Measurements from ENCODE around the gene ENTPD2.
"Not testable (repeated sequence)": the region's sequence is repeated elsewhere in the genome, so short reads cannot be mapped to it uniquely, and the experiment has no call there.

ENTPD2 gene

DNA sequence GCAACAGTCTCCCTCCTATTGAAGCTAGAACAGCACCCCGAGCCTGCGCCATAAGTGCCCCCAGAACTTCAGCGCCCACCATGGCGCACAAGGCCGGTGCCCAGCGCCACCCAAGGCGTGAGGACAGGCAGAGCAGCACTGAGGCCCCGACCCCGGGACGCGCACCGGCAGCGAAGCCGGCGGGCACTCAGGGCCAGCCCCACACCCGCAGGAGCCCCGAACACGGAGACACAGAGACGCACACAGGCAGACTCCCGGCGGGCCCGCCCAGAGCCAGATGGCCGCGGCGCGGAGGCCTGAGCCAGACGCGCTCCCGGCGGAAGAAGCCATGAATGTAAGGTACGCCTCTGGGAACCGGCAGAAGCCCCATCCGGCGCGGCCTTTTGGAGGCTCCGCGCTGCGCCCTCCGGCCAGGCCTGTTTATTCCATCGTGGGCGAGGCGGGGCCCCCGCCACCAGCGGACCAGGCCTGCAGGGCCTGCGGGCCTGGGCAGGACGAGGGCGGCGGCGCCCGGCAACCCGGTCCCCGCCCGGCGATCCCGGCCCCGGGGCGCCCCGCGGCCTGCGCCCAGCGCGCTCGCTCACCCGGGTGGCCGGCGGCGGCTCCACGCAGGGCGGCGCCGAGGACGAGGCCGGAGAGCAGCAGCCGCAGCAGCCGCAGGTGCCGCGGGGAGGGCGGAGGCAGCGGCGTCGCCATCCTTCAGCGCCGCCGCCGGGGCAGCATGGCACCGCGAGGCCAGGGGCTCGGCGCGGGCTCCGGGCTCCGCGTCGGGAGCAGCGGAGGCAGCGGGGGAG, 8.4 kb downstream of the ENTPD2 start:
- no peak for DNase-seq (ENCODE audit: low read depth)

DNA sequence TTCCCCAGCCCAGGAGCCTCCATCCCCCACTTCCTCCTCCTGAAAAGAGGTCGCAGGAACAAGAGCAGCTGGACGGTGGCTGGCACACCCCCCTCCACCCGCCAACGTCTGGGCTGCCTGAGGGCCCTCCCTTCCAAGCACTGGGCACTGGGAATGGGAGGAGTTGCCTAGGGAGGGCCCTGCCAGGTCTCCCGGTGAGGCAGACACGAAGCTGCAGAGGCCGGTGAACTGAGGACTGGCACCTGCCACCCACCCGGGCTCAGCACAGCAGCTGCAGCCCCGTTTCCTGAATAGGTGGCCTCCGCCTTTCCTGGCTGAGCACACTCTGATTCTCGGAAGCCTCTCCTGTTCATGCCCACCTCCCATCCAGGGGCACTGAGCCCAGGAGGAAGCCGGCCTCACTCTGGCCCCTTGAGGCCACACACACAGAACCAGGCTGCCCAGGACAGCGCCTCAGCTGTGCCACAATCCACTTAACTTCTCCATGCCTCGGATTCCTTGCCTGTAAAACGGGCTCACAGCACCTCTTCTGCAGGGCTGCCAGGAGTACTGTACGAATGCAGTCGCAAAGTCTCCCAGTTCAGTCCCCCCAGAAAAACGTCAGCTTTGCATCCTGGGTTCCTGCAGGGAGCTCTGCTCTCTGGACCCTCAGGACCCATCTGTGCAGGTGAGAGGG, 9.2 kb downstream of the ENTPD2 start:
- DNase-seq (ENCODE audit: low read depth) = no peak

DNA sequence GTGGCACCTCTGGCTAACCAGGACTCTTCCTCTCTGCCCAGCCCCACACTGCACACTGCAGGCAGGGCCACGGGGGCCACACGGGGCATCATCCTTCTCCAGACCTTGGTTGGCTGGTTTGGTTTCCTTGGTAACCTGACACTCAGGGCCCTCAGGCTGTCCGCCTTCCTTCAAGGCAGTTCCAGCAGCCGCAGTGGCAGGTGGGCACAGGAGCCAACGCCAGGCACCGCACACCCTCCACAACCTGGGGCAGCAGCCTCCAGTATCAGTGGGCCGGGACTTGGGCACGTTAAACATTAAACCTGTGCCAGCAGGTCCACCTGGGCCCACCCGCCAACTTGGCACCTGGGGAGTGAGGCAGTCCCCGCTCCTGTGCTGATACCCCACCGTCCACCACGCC, 9.8 kb downstream of the ENTPD2 start:
- DNase-seq (ENCODE audit: low read depth) = no peak

DNA sequence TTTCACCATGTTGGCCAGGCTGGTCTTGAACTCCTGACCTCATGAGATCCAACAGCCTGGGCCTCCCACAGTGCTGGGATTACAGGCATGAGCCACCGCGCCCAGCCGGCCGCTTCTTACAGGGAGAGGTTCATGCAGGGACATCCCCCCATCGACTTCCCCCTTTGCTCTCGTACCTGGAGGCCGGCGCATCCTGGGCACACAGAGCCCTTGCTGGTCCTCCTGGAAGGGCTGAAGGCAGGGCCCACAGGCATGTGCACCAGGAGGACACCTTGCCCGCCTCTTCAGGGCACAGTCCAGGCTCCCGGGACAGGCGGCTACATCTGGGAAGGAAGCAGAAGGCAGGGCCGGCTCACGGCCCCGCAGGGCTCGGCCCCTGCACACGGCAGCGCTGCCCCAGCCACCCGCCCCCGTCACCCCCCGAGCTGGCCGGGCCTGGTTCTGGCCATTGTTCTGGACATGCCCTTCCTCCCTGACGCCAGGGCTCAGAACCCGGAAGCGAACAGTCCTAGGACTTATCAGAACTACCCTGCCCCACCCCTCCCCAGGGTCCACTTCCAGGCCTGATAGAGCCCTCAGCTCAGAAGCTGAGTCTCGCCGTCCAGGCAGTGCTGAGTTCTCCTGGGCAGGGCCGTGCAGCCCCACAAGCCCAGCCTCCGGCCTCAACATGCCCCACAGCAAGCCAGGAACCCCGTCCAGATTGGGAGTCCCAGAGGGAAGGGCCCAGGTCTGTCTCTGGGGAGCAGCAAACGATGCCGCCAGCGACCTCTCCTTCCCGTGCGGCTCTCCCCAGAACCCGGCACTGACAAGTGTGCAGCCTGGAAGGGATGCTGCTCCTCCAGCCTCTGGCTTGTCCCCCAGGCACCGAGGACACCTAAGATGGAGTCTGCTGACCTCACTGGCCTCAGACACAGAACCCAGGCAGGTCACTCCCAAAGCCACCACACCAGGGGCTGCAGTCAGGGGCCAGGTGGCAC, 10.8 kb downstream of the ENTPD2 start:
- no peak for DNase-seq (ENCODE audit: low read depth)

DNA sequence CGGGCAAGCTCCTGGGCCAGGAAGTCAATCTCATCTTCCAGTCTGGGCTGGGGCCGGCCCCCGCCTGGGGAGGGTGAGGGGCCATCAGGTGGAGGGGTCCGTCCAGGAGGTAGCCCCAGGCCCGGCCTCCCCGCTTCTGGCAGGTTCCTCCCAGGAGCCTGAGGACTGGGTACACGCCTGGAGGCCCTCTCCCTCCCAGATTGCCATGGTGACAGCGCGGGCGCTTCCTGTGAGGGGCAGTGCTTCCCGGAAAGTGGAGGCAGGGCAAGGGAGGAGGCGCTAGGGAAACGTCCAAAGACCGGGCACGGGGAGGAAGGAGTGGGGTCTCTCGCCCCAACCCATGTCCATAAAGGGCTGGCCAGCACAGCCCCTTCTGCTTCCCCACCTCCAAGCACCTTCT, 12.7 kb downstream of the ENTPD2 start:
- no peak for DNase-seq (ENCODE audit: low read depth)

DNA sequence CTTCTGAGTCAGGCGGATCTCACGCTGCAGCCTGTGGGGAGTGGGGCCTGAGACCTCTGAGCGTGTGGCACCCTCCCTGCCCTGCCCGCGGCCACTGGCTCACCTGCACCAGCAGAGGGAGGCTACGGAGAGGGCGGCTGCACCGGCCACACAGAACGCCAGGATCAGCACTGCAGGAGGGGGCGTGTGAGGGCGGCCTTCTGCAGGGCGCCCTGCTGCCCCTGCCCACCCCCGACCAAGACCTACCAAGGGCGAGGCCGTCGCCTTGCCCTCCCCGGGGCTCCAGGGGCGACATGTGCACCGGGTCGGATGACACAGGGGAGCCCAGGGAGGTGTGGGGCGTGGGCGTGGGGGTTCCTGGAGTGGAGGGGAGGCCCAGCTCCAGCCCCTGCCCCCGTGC, 13.3 kb downstream of the ENTPD2 start:
- no peak for DNase-seq (ENCODE audit: low read depth)

DNA sequence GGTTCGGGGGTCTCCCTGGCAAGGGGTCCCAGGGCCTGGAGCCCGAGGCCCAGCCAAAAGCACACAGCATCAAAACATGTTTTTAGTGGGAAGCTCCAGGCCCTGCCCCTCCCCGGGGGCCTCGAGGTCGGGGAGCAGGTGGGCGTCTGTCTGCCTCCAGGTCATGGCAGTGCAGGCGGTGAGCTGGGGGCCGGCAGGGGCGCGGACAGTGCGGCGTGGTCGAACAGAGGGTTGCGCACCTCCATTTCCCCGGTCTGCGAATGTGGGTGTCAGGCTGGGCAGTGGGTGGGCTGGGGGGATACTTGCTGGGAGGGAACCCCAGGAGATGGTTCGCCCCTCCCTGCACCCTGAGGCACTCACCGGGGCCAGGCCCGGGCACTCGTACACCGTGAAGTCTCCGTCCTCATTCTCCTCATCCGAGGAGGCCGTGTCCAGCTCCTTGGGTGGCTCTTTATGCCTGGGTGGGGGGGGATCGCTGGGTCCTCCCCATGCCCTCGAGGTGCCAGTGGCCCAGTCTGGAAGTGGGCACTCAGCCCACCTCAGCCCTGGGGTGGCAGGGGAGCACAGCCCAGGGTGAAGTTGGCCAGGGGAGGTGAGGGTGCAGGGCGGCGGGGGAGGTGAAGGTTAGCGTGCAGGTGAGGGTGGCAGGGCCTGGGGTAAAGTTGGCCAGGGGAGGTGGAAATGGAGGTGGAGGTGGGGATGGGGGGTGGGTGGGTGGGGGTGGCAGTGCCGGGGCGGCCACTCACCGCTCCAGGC, 14.1 kb downstream of the ENTPD2 start:
- DNase-seq (ENCODE audit: low read depth) = no peak

DNA sequence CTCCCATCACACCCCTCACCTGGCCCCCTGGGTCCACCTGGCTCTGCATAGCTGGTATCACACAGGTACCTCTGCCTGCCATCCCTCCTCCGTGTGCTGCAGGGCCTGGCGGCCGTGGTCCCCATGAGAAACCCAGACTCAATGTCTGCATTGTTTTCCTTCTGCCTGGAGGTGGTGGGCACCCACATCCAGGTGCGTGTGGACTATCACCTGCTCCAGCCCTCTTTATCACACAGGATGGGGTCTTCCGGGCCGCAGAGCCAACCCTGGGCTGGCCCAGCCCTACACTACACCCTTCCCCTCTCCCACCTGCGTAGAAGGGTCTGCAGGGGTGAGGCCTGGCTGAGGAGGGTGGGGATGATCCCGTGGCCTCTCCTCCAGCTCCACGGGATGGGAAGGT, 14.9 kb downstream of the ENTPD2 start:
- DNase-seq (ENCODE audit: low read depth) = no peak

DNA sequence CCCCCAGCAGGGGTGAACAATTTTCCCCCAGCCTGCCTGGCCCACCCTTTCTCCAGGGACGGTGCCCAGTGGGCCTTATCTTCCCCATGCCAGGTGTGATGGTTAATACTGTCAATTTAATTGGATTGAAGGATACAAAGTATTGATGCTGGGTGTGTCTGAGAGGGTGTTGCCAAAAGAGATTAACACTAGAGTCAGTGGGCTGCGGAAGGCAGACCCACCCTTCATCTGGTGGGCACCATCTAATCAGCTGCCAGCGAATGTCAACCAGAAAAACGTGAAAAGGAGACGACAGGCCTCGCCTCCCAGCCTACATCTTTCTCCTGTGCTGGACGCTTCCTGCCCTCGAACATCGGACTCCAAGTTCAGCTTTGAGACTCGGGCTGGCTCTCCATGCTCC, 16.4 kb downstream of the ENTPD2 start:
- no peak for DNase-seq (ENCODE audit: low read depth)

DNA sequence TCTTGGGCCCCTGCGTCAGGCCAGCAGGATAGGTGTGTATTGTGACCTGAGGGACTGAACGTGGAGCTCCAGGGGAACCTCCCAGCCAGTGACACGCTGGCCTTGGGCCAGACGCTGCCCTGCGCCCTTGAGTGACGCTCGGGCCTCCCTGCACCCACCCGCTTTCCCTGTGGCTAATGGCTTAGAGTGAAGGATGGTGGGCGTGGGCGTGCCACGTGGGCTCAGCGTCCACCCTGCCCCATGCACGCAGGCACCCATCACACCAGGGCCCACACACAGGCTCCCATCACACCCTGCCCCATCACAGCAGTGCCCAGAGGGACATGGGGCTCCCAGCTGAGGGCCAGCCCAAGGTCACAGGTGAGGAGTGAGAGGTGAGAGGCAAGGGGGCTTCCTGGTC, 16.8 kb downstream of the ENTPD2 start:
- DNase-seq (ENCODE audit: low read depth) = no peak

DNA sequence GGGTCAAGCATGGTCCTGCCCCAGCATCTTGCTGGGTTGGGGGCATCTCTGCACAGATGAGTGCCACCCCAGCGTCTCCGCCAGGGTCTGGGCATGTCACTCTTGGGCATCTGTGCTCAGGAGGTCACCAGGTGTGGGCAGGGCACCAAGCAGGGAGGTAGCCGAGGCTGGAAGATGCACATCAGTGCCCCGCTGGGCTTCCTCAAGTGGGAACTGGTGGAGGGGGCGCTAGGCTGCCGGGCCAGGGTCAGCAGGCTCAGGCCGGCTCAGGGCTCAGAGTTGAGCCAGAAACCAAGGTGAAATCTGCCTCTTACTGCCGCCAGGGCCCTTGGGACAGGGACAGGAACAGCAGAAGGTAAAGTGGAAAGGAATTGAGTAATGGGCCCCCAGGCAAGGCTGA, 17.9 kb downstream of the ENTPD2 start:
- no peak for DNase-seq (ENCODE audit: low read depth)

DNA sequence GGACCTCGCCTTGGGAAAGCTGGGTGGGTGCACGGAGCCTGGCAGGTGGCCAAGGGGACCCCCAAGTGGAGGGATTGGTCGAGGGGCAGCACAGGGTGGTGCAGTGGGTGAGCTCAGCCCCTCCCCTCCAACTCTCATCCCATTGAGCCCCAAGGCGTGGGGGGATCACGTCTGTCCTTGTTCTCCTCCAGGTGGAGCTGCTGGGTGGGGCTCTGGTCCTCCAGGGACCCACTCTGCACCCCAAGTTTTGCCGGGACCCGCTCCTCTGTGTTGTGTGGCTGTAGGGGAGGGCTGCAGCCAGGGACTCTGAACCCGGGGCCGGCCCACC, 18.4 kb downstream of the ENTPD2 start:
- no peak for DNase-seq (ENCODE audit: low read depth)

DNA sequence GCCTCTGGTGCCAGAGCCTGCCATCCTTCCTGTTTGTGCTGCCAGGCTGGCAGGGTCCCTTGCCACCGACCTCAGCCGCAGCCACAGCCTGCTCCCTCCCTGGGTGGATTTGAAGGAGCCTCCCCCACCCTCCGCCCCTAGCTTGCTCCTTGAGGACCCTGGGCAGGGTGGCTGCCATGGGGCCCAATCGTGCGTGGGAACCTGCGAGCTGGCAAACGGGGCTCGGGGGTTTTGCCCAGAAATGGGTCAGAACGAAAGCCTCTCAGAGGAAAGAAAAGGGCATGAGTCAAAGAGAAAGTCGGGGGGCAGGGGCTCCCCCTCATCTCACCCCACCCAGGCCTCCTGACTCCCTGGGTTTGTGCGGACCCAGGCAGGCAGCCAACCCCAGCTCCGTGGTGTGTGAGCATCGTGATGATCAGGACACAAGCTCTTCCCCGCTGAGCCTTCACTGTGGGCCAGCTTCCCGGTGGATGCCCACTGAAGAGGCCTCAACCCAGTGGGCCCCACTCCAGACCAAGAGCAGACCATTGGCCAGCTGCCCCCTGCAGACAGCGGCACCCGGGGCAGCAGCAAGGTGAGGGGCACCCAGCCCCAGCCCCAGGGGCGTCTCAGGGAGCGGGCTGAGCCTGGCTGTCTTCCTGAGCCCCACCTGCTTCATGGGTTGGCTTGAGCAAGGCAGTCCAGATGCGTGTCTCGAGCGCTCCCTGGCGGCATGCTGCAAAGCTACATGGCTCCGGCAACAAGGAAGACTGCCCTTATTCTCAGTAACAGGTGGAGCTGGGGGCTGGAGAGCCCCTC, 19.0 kb downstream of the ENTPD2 start:
- peak; percentile 77 for DNase-seq (ENCODE audit: low read depth)

DNA sequence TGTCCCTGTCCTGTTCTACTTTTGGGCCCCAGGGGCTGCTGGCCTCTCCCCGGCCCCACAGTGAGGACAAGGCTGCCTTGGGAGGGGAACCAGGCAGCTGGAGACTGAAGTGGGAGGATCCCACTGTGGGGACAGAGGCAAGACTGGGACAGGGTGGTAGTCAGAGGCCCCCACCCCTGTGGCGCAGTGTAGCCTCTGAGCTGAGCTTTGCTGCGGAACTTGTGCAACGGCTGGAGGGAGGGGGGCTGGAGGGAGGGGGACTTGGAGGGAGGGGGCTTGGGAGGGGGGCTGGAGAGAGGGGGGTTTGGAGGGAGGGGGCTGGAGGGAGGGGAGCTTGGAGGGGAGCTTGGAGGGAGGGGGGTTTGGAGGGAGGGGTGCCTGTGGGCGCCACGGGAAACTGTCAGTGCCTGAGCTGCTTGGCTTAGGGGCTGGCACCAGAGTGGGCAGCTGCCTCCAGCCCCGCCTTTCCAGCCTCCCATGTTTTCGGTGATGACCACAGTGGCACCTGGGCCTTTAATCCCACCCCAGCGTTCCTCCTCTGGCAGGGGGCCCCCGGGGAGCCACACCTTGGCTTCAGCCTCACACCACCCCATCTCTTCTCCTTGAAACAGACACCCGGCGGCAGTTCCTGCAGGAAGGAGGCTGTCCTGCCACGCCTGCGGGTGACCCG, 19.7 kb downstream of the ENTPD2 start:
- DNase-seq (ENCODE audit: low read depth) = no peak

DNA sequence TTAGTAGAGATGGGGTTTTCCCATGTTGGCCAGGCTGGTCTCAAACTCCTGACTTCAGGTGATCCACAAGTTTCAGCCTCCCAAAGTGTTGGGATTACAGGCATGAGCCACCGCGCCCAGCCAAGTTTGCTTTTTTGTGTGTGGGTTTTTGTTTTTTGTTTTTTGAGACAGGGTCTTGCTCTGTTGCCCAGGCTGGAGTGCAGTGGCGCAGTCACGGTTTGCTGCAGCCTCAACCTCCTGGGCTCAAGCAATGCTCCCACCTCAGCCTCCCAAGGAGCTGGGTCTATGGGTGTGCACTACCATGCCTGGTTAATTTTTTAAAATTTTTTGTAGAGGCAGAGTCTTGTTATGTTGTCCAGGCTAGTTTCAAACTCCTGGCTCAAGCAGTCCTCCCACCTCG, 20.4 kb downstream of the ENTPD2 start:
- DNase-seq (ENCODE audit: low read depth) = not testable (repeated sequence)

DNA sequence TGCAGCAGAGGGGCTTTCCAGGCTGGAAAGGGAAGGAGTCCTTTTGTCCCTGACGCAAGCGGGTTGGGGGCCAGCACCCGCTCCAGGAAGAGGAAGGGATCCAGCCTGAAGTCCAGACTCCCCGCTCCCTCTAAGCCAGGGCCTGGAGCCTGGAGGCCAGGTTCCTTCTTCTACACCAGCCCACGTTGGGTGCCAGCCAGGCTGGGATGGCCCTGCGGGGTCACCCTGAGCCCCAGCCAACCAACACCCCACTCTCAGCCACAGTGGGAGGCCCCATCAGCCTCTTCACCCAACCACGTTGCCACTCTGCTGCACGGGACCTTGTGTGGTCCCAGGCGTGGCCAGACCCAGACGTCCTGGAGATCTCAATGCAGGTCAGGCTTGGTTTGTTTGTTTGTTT, 21.0 kb downstream of the ENTPD2 start:
- no peak for DNase-seq (ENCODE audit: low read depth)

DNA sequence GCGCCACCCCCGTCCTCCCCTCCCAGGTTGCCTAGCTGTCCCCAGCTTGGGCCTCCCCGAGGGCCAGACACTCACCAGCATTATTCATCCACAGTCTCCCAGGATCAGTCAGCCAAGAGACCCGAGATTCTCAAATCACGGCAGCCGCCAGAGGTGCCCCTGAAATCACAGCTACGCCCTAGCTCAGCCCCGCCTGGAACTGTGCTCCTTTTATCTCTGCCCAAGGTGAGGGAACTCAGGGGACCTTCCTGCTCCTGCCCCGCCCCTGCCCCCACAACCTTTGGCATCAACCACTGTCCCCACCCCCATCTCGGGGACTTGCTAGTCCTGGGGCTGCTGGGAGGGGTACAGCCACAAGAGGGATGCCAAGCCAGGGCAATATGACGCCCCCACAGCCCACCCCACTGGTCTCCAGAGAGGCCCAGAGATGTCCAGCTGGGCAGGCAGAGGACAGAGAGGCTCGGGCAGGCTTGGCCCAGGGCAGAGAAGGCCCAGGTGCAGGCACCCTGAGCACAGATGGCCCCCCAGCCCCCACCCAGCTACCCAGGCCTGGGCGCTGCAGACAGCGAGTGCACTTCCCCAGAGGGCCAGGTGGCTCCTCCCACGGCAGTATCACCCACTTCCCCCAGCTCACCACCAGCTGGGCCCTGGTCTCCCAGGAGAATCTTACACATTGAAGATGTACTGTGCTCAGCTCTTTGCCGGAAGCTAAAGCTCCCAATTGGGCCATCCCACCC, 21.8 kb downstream of the ENTPD2 start, which contains the start of gene FUT7:
TSS of gene FUT7 (minus strand) at position 185 of the 737 bp plus-strand sequence. CDS start at position 88, 97 bp downstream.
- DNase-seq (ENCODE audit: low read depth) = no peak

DNA sequence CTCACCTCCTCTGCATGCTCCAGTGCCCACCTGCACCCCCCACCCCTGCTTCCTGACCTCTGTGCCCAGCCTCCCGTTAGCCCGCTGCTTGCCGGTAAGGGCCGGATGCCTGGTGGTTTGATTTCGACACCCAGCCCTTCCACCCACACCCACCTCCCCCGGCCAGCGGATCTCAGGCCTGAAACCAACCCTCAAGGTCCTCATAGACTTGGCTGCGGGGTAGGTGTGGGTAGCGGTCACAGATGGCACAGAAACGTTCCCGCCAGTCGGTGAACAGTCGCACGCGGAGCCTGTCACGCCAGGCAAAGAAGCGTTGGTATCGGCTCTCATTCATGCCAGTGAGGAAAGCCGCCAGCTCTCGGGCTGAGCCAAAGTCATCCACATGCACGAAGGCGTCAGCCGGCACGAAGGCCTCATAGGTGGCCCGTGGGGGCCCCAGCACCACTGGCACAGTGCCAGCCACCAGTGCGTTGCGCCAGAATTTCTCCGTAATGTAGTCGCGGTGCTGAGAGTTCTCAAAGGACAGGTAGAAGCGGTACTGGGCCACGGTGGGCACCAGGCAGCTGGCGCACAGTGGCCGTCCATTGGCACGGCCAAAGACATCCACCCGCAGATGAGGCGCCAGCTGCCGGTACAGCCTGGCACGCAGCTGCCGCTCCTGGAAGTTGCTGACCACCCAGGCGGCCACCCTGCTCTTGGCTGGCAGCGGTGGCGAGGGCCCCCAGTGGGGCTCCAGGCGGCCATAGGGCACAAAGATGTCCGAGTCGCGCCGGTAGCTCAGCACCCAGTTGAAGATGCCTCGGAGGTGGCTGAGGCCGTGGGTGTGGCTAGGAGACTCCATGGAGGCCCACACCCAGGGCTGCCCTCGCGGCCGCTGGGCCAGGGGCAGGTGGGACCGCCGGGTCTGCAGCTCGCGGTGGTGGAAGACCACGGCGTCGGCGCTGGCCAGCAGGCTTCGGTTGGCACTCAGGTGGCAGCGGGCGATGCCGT, 23.0 kb downstream of the ENTPD2 start:
- DNase-seq (ENCODE audit: low read depth) = no peak

DNA sequence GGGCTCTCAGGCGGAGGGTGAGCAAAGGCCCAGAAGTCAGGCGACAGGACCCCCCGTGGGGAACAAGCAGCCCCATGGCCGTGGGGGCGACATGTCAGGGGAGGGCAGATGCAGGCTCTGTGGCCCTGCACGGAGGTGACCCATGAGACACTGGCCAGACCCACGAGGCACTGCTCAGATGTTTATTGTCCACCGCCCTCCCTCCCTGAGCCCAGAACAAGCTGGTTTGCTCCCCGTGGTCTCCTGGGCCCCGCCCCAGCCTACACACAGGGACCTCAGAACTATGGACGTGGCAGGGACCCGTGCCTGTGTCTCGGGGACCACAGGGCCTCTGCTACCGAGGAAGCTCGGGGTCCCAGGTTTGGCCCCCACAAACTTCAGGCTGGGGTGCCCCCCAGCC, 23.9 kb downstream of the ENTPD2 start:
- no peak for DNase-seq (ENCODE audit: low read depth)

All from stimulated activated CD4-positive, alpha-beta T cell treated with anti-CD3 and anti-CD28 coated beads, Interleukin-2, amount 100 ng/mL, for 4 hours (primary cell).